Measurements from ENCODE around the gene CRTAP. TPM values are rescaled to one million over a fixed set of nuclear protein-coding genes. Genes with fewer than 3 reads are reported as not detected.

CRTAP gene
- total and polyA plus RNA-seq, 2 of the 13 experiments (the other 11 are each of a cell fraction or from before 2014, with no cell fraction given), result 54.2 to 119 TPM

DNA sequence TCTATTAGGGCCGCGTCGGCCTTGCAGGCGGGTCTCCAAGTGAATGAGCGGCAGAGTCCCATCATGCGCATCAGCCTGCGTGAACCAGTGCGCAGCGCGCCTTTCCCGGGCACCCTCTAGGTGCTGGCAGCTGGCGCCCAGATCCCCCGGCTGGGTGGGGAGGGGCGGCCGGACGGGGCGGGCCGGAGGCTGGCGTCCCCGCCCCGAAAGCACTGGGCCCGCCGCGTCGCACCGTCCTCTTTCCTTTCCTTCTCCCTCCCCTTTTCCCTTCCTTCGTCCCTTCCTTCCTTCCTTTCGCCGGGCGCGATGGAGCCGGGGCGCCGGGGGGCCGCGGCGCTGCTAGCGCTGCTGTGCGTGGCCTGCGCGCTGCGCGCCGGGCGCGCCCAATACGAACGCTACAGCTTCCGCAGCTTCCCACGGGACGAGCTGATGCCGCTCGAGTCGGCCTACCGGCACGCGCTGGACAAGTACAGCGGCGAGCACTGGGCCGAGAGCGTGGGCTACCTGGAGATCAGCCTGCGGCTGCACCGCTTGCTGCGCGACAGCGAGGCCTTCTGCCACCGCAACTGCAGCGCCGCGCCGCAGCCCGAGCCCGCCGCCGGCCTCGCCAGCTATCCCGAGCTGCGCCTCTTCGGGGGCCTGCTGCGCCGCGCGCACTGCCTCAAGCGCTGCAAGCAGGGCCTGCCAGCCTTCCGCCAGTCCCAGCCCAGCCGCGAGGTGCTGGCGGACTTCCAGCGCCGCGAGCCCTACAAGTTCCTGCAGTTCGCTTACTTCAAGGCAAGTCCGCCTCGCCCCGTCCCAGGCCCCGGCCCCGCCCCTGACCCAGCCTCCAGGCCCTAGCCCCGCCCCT, at the start of gene CRTAP (continued):
- TF ChIP-seq SYNCRIP (IDR thresholded peaks at IDR 0.05; ENCODE audit: insufficient read depth, low read depth, low read length) (no peak), CAMTA2 (CRISPR knock-in tag; IDR thresholded peaks at IDR 0.05; ENCODE audit: borderline replicate concordance) (peak; percentile 67; the same call in 1 of the 2 replicates), ZSCAN22 (CRISPR knock-in tag; IDR thresholded peaks at IDR 0.05) (no peak), PAWR (CRISPR knock-in tag; IDR thresholded peaks at IDR 0.05; ENCODE audit: borderline replicate concordance) (0 out of 2 replicates have a peak, but pooled peaks have one; percentile 58), ATM (IDR thresholded peaks at IDR 0.05; ENCODE audit: borderline replicate concordance) (no peak), ZNF207 (IDR thresholded peaks at IDR 0.05; ENCODE audit: borderline replicate concordance) (no peak), MAF1 (CRISPR knock-in tag; IDR thresholded peaks at IDR 0.05; ENCODE audit: borderline replicate concordance) (no peak), MIER2 (CRISPR knock-in tag; IDR thresholded peaks at IDR 0.05) (no peak), ATF7 (IDR thresholded peaks at IDR 0.05) (no peak), ATF7 (CRISPR knock-in tag; IDR thresholded peaks at IDR 0.05) (no peak), ZNF282 (IDR thresholded peaks at IDR 0.05; ENCODE audit: partially characterized antibody) (no peak)
- TF ChIP-seq, protein P1, sequence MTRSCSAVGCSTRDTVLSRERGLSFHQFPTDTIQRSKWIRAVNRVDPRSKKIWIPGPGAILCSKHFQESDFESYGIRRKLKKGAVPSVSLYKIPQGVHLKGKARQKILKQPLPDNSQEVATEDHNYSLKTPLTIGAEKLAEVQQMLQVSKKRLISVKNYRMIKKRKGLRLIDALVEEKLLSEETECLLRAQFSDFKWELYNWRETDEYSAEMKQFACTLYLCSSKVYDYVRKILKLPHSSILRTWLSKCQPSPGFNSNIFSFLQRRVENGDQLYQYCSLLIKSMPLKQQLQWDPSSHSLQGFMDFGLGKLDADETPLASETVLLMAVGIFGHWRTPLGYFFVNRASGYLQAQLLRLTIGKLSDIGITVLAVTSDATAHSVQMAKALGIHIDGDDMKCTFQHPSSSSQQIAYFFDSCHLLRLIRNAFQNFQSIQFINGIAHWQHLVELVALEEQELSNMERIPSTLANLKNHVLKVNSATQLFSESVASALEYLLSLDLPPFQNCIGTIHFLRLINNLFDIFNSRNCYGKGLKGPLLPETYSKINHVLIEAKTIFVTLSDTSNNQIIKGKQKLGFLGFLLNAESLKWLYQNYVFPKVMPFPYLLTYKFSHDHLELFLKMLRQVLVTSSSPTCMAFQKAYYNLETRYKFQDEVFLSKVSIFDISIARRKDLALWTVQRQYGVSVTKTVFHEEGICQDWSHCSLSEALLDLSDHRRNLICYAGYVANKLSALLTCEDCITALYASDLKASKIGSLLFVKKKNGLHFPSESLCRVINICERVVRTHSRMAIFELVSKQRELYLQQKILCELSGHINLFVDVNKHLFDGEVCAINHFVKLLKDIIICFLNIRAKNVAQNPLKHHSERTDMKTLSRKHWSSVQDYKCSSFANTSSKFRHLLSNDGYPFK (CRISPR knock-in tag; IDR thresholded peaks at IDR 0.05; ENCODE audit: borderline replicate concordance), result no peak
- TF ChIP-seq, protein P2, sequence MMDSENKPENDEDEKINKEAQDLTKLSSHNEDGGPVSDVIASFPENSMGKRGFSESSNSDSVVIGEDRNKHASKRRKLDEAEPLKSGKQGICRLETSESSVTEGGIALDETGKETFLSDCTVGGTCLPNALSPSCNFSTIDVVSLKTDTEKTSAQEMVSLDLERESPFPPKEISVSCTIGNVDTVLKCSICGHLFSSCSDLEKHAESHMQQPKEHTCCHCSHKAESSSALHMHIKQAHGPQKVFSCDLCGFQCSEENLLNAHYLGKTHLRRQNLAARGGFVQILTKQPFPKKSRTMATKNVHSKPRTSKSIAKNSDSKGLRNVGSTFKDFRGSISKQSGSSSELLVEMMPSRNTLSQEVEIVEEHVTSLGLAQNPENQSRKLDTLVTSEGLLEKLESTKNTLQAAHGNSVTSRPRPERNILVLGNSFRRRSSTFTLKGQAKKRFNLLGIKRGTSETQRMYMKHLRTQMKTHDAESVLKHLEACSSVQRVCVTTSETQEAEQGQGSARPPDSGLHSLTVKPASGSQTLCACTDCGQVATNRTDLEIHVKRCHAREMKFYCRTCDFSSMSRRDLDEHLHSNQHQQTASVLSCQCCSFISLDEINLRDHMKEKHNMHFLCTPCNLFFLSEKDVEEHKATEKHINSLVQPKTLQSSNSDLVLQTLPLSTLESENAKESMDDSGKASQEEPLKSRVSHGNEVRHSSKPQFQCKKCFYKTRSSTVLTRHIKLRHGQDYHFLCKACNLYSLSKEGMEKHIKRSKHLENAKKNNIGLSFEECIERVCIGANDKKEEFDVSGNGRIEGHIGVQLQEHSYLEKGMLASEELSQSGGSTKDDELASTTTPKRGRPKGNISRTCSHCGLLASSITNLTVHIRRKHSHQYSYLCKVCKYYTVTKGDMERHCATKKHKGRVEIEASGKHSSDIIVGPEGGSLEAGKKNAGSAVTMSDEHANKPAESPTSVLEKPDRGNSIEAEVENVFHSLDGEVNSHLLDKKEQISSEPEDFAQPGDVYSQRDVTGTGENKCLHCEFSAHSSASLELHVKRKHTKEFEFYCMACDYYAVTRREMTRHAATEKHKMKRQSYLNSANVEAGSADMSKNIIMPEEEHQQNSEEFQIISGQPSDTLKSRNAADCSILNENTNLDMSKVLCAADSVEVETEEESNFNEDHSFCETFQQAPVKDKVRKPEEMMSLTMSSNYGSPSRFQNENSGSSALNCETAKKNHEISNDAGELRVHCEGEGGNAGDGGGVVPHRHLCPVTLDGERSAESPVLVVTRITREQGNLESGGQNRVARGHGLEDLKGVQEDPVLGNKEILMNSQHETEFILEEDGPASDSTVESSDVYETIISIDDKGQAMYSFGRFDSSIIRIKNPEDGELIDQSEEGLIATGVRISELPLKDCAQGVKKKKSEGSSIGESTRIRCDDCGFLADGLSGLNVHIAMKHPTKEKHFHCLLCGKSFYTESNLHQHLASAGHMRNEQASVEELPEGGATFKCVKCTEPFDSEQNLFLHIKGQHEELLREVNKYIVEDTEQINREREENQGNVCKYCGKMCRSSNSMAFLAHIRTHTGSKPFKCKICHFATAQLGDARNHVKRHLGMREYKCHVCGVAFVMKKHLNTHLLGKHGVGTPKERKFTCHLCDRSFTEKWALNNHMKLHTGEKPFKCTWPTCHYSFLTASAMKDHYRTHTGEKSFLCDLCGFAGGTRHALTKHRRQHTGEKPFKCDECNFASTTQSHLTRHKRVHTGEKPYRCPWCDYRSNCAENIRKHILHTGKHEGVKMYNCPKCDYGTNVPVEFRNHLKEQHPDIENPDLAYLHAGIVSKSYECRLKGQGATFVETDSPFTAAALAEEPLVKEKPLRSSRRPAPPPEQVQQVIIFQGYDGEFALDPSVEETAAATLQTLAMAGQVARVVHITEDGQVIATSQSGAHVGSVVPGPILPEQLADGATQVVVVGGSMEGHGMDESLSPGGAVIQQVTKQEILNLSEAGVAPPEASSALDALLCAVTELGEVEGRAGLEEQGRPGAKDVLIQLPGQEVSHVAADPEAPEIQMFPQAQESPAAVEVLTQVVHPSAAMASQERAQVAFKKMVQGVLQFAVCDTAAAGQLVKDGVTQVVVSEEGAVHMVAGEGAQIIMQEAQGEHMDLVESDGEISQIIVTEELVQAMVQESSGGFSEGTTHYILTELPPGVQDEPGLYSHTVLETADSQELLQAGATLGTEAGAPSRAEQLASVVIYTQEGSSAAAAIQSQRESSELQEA (CRISPR knock-in tag; IDR thresholded peaks at IDR 0.05; ENCODE audit: not compliant biosample characterization), result no peak
- TF ChIP-seq, protein P3, sequence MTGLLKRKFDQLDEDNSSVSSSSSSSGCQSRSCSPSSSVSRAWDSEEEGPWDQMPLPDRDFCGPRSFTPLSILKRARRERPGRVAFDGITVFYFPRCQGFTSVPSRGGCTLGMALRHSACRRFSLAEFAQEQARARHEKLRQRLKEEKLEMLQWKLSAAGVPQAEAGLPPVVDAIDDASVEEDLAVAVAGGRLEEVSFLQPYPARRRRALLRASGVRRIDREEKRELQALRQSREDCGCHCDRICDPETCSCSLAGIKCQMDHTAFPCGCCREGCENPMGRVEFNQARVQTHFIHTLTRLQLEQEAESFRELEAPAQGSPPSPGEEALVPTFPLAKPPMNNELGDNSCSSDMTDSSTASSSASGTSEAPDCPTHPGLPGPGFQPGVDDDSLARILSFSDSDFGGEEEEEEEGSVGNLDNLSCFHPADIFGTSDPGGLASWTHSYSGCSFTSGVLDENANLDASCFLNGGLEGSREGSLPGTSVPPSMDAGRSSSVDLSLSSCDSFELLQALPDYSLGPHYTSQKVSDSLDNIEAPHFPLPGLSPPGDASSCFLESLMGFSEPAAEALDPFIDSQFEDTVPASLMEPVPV (CRISPR knock-in tag; IDR thresholded peaks at IDR 0.05), result peak; percentile 87
- TF ChIP-seq, protein P4, sequence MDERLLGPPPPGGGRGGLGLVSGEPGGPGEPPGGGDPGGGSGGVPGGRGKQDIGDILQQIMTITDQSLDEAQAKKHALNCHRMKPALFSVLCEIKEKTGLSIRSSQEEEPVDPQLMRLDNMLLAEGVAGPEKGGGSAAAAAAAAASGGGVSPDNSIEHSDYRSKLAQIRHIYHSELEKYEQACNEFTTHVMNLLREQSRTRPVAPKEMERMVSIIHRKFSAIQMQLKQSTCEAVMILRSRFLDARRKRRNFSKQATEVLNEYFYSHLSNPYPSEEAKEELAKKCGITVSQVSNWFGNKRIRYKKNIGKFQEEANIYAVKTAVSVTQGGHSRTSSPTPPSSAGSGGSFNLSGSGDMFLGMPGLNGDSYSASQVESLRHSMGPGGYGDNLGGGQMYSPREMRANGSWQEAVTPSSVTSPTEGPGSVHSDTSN (CRISPR knock-in tag; IDR thresholded peaks at IDR 0.05), result no peak

Measured in HepG2 (cell line).